T-helper 2 cell treated with Interferon-gamma antibody and Interleukin-4, amounts not matched to agents 100 ng/mL and 5 ng/mL, for 36 hours (primary cell): ENCODE measurements around the gene MYO9B. TPM values are rescaled to one million over a fixed set of nuclear protein-coding genes. Genes with fewer than 3 reads are reported as not detected.

Experiments used
- intact Hi-C: fragments of 100-400 bp; cut with micrococcal nuclease; formaldehyde crosslinking; loops from one replicate; pipeline ENCODE4 v1.15.1; 2023
- total RNA-seq: library from RNA; stranded (reverse); gene quantifications from 2 replicates; pipeline ENCODE4 v1.2.3, GENCODE V29; 2022

Gene MYO9B
- total RNA-seq, 1 donor from 2014 or later = 171 TPM

- intact Hi-C loops = loop anchor here (5.0 kb wide), 1 partner anchor 73 kb away; the partner anchor contains the start of gene ANKLE1
Observed at GRCh38 chr19:17209126-17210036, 133.8 kb downstream of the MYO9B start.

GRCh38 chr19:17210296-17210695, 134.7 kb downstream of the MYO9B start:
- intact Hi-C loops = no loop called here

- intact Hi-C loops = no loop called here
Observed at GRCh38 chr19:17211547-17212446, 136.2 kb downstream of the MYO9B start.

GRCh38 chr19:17213334-17213733, 137.8 kb downstream of the MYO9B start:
- intact Hi-C loops = no loop called here

GRCh38 chr19:17214508-17215126, 139.0 kb downstream of the MYO9B start:
- intact Hi-C loops = loop anchor here (1.0 kb wide), 2 partner anchors 12 to 139 kb away; partner anchors contain the start of genes HAUS8, MYO9B and OCEL1

GRCh38 chr19:17215127-17215971, 139.8 kb downstream of the MYO9B start, which contains the start of gene USE1:
USE1 (plus strand) TSS chr19:17215357; CDS start chr19:17215406, 49 bp downstream.
- intact Hi-C loops = loop anchor here (1.0 kb wide), 2 partner anchors 11 to 140 kb away; partner anchors contain the start of genes HAUS8, MYO9B and OCEL1

GRCh38 chr19:17216058-17216670, 140.6 kb downstream of the MYO9B start:
- intact Hi-C loops = no loop called here

GRCh38 chr19:17219286-17219685, 143.7 kb downstream of the MYO9B start:
- intact Hi-C loops = no loop called here

- intact Hi-C loops = no loop called here
Observed at GRCh38 chr19:17220207-17220758, 144.7 kb downstream of the MYO9B start.

GRCh38 chr19:17225053-17225452, 149.5 kb downstream of the MYO9B start:
- intact Hi-C loops = loop anchor here (5.0 kb wide), 2 partner anchors 42 to 328 kb away; partner anchors contain the start of gene BABAM1

GRCh38 chr19:17226002-17226933, 150.7 kb downstream of the MYO9B start, which contains the start of gene OCEL1:
OCEL1 (plus strand) TSS chr19:17226226; CDS start chr19:17226248, 22 bp downstream.
- intact Hi-C loops = loop anchor here (1.0 to 5.0 kb wide), 5 partner anchors 9 to 329 kb away; partner anchors contain the start of genes BABAM1, HAUS8, MYO9B and USE1

- intact Hi-C loops = loop anchor here (5.0 kb wide), 2 partner anchors 39 to 331 kb away; partner anchors contain the start of gene BABAM1
Observed at GRCh38 chr19:17227798-17228367, 152.3 kb downstream of the MYO9B start.

- intact Hi-C loops = loop anchor here (5.0 kb wide), 2 partner anchors 37 to 333 kb away; partner anchors contain the start of gene BABAM1
Observed at GRCh38 chr19:17229890-17230289, 154.3 kb downstream of the MYO9B start.

GRCh38 chr19:17232258-17232657, 156.7 kb downstream of the MYO9B start:
- intact Hi-C loops = no loop called here

- intact Hi-C loops = loop anchor here (1.0 kb wide), 1 partner anchor 9 kb away; the partner anchor contains the start of gene OCEL1
Observed at GRCh38 chr19:17234911-17235299, 159.3 kb downstream of the MYO9B start.

- intact Hi-C loops = loop anchor here (1.0 kb wide), 1 partner anchor 9 kb away; the partner anchor contains the start of gene OCEL1
Observed at GRCh38 chr19:17235300-17235970, 159.9 kb downstream of the MYO9B start.
